HK-2 (cell line): ENCODE measurements around the gene BMF.
A peak's percentile ranks its signal among the peaks of the same experiment; 100 is the strongest.

ENCODE experiments used
- DNase-seq: peaks from one replicate; pipeline ENCODE4 v3.0.0-alpha.2; 2018; ENCODE audit not compliant: unreplicated experiment

Gene BMF

DNA sequence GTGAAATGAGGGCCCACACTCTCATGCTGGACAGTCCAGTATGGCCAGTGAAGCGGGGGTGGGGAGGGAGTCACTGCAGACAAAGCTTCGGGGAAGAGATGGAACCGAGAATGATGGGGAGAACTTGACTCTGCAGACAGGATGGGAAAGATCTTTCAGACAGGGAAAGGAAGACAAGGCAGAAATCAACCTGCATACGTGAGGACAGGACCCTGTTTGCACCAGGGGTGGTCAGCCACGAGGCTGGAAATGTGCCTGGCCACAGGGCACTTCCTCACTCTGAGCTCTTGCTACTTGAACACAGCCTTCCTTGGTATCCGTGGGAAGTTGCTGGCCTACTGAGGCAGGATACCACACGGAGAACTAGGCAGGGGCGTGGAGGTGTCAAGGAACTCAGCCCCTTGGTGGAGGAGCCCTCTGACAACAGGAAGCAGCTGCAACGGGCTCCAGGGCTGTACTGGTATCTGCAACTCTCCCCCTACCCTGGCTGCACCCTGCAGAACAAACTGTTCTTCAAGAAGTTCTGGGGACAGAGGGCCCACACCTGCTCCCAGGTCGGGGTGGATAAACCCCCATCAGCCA lies 60.4 kb downstream of the BMF start:
- no peak for DNase-seq

DNA sequence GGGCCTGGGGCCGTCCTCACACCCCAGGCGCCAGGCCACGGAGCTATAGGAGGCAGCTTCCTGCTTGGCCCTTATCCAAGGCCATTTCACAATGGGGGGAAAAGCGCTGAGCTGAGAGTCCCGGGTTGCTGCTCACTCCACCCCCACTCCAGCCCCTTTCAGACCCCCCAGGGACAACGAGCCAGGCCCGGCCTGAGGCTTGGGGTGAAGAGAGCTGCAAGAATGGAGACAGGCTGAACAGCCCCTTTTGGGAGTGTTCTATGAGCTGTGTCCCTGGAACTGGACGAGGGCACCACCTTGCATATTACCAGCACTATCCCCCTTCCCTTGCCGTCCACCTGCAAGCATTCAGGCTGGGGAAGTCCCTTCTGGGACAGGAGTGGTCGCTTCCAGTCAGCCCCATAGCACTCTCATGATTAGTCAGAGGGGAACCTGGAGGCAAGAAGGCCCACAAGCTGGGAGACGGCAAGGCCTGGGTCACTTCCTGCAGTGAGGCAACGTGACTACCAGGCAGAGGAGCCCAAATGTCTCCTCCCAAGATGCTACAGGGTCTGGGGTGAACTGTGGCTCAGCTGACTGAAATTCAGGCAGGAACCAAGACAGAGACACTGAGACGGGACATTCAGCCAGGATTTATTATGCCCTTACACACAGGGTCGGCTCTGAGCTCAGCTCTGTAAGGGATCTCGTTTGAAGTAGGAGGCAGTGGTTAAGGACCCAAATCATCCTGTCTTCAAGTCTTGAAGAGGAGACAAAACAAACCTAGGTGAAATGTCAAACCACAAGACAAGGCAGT lies 61.1 kb downstream of the BMF start:
- peak; percentile 71 for DNase-seq

DNA sequence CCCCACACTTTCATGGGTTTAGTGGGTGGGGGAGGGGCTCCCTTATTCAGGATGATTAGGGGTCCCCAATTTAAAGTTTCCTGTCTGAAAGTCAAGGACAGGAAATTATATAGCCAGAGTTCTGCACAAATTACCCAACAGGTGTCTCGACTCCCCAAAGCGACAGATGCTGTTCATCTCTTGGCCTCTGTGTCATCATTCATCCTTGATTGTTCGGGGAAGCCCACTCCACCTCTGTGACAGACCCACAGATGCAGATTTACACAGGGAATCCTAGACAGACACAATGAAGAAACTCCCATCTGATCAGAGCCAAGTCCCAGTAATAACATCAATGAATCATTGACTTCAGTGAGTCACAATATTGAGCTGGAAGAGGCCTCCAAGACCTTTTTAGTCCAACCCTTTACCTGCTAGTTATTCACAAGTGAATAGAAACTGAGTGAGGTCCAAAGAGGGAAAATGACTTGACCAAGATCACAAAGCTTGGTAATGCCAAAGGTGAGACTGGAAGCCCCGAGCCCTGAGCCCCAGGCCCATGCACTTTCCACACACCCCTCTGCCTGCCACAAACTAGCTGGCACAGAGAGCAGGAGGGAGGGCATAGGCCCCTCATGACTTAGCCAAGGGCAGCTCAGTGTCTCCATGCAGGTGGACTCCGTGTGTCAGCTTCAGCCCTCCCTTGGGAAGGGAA lies 61.8 kb downstream of the BMF start:
- no peak for DNase-seq

DNA sequence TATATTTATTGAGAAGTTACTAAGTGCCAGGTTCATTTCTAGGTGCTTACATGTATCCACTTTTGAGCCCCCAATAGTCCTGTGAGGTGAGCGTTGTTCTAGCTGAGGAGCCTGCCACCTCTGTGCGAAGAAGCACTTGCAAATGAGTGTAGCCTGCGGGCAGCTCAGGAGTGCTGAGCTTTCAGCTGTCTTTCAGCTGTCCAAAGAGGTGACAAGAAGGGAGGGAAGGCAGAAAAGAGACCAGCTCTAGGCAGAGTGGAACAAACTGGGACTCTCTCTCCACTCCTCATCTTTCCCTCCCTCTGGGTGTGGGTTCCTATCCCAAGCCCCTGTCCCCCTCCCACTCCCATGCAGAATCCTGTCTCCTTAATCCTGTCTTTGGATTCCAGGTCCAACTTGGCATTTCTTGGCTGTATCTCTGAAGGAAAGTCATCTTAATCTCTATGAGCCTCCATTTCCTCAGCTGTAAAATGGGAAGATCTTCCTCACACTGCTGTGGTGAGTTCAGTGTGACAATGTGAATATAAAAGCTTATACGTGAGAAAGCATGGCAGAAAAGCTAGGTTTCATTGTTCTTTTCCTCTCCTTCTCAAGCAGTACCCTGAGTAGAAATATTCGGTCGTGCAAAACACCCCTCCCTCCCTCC lies 63.0 kb downstream of the BMF start:
- DNase-seq = no peak

DNA sequence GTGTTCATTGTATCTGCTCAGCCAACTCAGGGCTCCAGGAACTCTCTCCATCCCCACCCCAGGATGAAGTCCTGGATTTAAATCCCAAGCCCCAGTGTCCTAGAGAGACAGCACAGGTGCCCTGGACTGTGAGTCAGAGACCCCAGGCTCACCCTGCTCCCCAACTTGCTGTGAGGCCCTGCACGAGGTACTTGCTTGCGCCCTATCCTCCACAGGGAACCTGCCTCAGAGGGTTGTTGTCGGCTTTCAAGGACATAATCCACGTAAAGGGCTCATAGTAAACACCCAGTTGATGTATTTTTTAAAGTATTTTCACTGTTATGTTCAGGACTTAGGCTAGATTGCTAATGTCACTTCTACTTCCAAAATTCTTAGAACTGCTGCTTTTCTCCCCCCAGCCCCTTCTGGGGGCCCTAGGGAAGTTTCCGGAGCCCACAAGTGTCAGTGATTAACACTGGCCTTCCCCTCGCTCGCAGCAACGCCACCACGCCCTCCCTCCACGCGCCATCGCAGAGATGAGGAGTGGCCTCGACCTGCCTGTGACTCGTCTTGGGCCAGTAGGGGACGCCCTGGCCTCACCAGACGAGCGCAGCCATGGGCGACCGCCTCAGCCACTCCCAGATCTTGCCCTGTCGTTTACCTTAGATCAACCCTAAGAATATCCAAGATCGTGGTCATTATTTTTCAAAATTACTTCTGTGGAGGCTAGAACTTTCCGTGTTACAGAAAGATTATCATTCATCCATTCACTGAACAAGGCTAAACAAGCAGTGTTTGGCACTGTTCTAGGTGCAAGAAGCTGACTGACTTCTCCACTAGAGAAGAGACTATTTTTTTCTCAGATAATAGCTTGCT lies 63.7 kb downstream of the BMF start:
- DNase-seq = peak; percentile 78

DNA sequence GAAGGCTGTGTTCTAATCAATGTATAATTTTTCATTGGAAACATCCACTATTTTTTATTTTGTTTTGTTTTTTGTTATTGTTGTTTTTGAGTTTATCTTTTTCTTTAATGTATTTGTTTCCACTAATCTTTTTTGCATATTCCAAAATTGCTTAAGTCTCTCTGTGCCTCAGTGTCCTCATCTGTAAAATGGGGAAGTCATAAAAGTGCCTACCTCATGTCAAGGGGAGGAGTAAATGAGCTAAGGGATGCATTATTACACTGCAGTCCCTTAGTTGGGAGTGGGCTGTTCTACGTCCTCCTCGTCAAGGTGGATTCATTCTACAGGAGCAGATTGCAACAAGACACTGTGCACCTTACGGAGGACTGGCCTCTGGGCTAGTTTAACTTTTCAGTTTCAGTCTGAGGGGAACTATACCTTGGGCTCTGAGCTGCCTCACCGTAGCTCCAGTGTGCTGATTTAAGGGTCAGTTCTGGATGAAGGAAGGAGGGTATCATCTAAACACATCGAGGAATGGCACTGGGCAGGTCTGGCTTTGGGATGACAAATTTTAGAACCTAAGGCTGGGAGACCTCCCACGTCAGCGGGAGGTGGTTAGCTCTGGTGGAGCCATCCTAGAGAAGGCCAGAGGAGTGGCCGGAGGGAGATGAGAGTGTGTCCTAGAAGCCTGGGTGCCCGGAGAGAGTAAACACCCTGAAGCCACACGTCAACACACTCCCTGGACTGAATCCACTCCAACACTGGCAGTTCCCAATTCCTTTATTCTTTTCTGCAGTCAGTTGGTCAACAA lies 64.6 kb downstream of the BMF start:
- DNase-seq = no peak

DNA sequence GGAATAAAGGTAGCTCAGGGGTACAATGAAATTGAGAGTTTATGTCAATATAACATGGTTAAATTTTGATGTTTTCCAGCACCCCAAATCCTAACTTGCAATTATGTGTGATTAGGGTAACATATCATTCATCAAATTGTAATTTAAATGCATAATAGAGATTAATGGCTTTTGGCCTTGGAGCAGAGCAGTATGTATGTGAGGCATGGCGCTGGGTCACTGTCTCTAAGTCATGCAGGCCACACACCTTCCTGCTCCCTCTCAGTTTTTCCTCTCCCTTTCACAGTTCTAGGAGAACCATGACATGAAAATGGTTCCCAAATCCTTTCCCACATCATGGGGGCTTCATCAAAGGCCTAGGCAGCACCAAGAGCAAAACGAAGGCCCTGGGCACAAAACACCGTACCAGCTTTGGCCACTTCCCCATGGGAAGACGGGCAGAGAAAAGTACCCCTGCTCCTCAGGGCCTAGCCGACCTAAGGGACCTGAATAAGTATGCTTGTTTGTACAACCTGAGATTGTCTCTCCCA lies 65.8 kb downstream of the BMF start:
- DNase-seq = no peak

- no peak for DNase-seq
Observed at GRCh38 chr15:40040770-40041169, 67.9 kb downstream of the BMF start.

- no peak for DNase-seq
Observed at GRCh38 chr15:40040293-40040635, 68.4 kb downstream of the BMF start.

DNA sequence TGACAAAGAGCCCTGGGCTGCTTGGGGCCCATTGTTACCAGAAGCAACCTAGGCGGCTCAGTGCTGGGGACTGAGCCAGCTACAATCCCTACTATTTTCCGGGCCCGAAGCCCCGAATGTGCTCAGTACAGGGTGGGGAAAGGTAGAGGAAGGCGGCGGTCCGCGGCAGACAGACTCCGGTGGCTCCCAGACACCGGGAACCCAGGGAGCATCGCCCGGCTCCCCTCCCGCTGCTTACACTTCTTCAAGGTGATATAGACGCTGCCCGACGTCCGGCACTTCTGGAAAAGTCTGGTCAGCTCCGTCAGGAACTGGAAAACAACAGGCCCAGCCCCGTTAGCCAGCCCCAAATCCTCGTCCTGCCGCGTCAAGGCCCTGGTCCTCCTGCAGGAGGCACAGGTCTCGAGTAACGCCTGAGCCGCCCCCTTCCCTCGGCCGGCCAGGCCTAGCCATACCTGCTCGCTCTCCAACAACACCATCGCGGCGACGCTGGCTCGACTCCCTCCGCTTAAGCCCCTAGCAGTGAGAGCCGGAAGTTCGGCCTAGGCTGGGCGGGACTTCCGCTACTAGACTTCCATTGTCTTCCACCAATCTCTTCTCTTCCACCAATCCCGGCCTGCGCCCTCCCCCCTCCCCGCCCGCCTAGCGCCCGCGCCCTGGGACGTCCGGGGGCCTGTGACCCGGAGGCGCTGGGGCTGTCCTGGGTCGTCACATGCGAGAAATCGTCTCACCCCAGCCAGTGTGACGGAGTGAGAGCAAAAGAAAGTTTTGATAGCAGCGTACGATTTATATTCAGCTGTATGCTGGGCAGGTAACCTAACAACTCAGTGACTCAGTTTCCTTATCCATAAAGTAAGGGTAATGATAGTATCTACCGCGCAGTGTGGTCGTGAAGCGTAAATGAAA lies 69.8 kb downstream of the BMF start, which contains the start of gene SRP14:
SRP14 (minus strand) TSS at position 544 of the 906 bp plus-strand sequence; CDS start at position 479, 65 bp downstream.
- peak; percentile 91 for DNase-seq

DNA sequence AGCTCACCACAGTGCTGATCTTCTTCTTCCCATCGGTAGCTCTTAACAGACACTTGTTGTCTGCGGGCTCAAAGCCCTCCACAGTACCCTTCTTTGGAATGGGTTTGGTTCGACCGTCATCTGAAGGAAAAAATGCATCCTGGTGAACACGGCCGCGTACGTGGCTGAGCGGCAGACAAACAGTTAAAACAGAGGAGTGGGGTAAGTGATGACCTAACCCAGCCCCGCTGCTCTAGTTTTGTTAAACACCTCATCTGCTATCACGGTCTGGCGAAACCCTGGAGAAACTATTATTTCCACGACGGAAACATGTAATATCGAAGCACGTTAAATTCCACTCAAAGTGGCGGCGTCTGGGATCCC lies 70.4 kb downstream of the BMF start:
- DNase-seq = no peak
